ENCODE data around the gene DOCK10. TPM values are rescaled to one million over a fixed set of nuclear protein-coding genes. Genes with fewer than 3 reads are reported as not detected.
"Not testable (repeated sequence)": the region's sequence is repeated elsewhere in the genome, so short reads cannot be mapped to it uniquely, and the experiment has no call there.

DOCK10 gene
- 6.7 TPM for total RNA-seq

DNA sequence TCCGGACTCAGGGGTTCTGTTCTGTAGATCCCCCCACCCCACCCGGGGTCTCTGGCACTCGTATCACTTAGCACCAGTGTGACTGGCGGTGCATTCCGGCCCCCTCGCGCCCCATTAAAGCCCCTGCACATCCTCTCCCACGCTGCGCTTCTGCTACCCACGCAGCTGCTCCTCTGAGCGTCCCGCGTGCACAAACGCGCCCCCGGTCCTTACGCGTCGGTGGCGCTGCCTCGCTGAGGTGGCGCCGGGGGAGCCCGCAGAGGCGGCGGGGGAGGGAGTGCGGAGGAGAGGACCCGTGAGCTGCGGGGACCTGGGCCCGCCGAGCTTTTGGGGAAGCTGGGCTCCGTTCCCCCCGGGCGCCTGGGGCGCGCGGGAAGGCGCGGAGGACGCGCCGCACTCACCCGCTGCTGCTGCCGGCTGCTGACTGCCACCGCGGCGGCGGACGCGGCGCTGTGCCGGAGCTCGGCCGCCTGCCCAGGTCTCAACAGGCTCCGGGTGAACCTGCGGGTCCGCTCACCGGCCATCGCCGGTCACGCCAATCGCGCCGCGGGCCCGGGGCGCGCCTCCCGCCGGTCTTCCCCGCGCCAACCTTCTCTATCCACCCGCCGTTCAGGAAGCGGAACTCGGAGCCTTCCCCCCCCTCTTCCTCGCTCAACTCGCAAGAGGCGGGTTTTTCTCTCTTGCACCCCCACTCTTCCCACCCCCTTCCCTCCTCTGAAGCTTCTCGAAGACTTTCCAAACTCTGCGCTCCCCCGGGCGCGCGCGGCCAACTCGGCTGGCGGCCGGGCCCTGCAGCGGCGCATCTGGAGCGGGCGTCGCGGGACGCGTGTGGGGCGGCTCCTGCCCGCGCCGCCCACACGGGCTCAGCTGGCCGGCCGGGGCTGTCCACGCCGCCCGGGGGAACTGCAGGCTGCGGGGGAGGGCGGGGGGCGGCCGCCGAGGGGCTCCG lies at the start of gene DOCK10:
TSS of gene DOCK10 (minus strand) at position 618 of the 949 bp plus-strand sequence. CDS start at position 524, 94 bp downstream.
- ATAC-seq: peak; percentile 57

DNA sequence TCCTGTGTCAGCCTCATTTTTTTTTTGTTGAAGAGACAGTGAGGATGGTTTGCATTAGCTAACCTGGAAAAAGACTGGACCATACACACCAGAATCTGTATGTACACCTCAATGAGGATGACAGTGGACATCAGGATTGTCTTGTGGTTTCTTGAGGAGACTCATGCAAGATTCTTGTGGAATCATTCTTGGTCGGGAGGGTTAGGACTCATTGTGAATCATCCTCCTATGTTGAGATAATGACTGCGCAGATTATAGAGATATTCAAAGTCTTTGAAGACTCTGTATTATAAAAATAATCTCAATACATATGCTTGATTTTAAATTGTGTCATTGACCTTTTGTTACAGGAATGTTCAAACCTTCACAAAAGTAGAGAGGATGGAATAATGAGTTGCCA lies 49.1 kb upstream of the DOCK10 start:
- ATAC-seq: no peak

DNA sequence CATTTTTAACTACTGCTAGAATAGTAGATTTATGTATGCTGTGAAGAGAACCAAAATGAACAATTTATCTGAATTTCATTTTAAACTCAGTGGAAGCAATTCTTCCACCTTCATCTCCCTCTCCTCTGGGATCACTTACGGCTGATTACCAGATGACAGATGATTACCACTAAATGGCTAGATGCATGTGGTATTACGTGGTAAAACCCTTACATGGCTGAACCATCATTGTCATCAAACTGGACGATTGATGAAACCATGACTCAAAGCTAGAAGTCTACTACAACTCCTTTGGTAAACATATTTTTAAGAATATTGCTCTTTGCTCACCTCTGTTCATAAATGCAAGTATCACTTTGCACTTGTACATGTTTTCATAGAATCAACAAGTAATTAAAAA lies 48.5 kb upstream of the DOCK10 start:
- ATAC-seq: no peak

DNA sequence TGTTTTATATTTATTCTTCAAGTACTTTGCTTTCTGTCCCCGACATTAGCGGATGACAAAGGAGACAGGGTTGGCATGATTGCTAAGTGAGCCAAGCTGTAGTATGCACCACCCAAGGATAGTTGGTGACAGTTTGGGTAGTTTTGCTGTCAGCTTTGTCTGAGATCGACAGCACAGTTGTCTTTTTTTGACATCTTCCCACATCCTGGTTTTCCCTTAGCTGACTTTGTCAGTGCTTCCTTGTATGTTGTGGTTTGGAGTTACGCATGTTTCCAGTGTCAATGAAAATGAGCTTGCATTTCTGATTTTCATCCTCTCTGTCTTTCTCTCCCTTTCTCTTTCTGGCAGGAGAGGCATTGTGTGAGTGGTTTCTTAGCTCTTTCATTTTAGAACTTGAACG lies 44.6 kb upstream of the DOCK10 start:
- no peak for ATAC-seq

DNA sequence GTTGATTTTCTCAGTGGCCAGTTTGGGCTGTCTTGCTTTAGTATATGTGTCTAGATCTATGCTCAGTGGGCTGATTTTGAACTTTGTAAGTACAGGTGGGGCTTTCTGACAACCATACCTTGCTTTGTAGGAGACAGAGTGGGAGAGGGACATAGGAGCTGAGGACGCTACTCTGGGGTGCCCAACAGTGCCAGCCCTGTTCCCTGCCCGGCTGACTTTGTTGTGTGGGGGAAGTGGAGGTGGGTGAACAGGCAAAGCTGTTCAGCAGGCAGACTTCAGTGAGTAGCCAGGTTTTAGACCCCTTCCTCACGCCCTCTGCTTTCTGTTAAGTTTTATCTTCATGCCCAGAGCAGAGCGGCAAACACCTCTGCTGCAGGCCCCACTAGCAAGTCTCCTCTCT lies 44.2 kb upstream of the DOCK10 start:
- ATAC-seq: no peak

DNA sequence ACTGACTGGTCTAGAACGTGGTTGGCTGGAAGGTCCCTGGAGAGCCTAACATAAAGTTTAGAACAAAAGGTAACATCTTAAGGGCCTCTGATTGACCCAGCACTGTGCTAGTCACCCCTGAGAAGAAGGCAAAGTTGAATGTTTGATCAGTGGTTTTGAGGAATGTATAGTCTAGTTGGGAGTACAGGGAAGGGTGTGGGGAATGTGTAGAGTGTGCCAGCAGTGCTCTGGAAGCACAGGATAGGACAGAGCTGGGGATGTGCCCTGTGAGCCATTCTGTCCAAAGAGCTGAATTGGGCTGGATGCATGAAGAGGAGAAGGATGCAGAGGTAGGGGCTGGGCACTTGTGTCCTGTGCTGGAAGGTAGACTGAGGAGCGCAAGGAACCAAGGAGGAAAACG lies 41.0 kb upstream of the DOCK10 start:
- no peak for ATAC-seq

DNA sequence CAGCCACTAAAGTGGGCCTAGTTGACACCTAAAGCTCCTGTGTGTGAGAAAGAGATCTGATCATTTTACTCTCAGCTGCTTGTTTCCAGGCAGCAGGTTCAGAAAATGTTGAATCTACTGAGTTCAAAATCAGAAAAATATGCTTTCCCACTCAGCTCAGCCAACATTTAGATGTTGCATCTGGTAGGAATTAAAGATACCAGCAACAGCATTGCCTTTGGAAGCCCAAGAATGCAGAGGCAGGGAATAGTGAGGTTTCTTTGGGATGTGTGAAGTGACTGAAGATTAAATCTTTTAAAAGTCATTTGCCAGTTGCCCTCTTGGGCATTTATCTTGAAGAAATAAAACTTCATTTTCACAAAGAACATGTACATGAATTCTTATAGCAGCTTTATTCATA lies 33.9 kb upstream of the DOCK10 start:
- ATAC-seq: no peak

DNA sequence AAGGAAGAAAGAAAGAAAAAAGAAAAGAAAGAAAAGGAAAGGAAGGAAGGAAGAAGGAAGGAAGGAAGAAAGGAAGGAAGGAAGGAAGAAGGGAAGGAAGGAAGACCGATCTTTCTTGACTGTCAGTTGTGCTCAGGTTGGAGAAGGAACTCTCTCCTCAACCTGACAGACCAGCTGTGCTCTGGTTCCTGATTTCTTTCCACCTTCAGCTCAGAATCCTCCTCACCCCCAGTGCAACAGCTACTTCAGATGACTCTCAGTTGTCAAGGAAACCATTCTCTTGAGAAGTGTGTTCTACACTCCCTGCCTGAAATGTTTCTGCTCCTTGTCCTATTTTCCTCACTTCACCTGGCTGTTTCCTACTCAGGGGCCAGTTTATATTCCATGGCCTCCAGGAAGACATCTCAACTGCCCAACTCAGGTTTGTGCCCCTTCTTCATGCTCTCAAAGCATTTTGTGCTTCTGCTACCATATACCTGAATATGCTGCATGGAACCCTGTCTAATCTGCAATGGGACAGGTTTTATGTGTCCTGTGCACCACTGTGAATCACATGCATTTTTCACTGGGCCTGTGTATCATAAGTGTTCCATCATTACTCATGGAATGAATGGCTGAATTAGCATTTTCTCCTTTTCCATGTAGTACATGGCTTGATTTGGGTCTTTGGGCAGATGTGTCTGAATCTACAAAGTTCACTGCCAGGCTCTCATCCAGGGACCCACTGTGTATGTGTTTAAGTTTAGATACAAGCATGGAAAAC lies 32.8 kb upstream of the DOCK10 start:
- ATAC-seq: no peak

DNA sequence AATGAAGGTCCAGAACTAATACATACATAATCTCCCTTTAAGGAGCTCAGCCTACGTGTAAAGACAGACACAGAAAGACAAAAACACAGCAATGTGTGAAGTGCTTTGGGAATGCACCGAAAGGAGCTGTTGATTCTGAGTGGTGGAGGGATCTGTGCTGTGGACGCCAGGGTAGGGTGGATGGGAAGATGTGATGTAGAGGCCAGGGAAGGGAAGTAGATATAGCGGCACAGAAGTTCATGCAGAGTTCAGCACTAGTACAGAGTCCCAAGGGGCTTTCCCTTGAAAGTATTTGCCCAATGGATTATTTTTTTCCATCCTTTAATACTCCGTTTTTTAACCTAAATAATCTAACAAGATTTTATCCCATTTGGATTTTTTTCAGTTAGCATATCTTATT lies 32.1 kb upstream of the DOCK10 start:
- ATAC-seq: no peak

DNA sequence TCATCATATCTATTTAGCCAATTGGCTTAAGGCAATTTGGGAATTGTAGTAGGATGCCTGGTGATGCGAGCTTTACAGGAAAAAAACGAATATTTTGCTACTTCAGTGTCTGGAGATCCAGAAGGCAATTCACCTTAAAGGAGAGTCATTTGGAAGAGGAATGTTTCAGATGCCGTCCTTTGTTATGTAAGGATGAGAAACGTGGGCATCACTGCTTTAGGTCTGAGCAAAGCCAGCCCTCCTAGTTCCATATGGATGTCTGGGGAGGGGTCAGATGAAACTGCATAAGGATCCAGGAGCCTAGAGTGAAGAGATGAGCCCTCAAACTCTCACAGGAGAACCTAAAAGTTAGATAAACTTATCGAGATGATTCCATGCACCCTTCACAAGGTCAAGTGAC lies 30.9 kb upstream of the DOCK10 start:
- no peak for ATAC-seq

DNA sequence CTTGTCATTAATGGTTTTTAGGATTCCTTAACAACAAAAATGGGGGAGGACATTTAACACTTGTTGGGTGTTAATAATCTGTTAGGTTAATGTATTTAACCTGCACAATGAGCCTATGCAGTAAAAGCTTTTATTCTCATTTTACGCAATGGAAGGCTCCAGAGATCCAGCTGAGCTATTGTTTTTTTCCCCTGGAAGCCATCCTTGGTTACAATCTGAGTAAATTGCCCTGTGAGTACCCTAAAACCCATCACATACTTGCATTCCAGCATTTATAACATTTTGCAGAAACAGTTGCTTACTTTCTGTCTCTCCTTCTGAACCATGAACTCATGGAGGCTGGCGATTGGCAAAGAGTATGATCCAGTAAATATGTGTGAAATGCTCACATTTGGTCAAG lies 30.2 kb upstream of the DOCK10 start:
- no peak for ATAC-seq

DNA sequence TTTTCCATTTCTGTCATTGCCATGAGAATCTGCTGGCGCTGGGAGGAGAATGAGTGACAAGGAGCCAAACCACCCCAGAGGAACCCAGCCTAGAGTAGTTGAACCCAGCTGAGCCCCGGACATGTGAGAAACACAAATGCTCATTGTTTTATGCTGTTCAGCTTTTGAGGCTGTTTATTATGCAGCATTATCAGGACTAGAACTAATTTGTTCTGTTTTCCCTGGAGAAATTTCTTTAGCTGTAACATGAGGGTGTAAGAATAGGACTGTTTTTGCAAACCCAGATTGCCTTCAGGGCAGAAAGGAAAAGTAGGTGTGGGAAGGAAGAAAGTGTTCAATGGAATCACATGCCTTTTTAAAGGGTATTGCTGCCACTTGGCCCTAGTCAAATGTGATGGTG lies 28.5 kb upstream of the DOCK10 start:
- no peak for ATAC-seq

DNA sequence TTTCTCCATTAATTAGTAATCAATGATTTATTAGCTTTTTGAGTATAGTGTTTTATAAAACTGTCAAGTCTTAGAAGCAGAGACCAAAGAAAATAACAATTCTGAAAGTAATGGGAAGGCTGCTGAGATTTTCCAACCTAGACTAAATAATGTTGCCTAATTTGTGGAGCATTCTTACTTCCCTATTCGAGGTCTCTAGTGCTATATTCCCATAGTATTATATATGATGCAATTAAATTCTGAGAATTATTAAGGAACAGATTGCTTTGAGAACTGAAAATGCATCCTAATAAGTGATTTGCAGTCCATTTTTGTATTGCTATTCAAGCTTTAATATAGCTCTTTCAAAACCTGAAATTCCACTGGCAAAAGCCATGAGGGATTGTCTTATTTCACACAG lies 27.7 kb upstream of the DOCK10 start:
- no peak for ATAC-seq

DNA sequence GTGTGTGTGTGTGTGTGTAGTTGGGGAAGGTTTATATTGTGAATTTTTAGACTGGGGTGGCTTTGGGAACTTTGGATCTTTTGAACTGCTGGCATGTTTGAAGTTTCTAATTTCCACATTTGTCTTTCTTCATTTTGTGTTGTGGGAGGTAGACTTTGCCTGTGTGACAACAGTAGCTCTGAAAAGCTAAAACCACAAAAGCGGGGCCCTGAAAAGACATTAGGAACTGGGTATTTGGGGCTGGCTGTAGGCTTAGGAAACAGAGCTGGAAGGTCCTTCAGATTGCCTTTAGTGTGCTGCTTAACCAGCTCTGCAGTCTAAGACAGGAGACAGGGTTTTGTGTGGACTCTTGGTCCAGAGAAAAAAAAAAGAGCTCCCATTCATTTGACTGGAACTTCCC lies 27.2 kb upstream of the DOCK10 start:
- ATAC-seq: no peak

DNA sequence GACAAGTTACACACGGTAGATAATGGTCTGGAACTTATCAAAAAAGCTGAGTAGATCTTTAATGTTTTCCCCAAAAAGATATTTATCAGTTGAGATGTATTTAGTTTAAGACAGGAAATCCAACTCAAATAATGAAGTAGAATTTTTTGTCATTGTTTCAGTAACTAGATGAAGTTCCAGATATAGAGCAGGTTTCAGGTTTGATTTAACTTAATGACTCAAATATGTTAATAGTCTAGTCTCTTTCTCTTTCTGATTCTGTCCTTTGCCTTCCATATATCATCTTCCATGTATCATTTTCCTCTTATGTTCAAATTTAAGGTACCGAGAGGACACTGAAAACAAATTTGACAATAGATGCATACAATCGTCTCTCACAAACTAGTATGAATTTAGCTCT lies 23.6 kb upstream of the DOCK10 start:
- ATAC-seq: no peak

DNA sequence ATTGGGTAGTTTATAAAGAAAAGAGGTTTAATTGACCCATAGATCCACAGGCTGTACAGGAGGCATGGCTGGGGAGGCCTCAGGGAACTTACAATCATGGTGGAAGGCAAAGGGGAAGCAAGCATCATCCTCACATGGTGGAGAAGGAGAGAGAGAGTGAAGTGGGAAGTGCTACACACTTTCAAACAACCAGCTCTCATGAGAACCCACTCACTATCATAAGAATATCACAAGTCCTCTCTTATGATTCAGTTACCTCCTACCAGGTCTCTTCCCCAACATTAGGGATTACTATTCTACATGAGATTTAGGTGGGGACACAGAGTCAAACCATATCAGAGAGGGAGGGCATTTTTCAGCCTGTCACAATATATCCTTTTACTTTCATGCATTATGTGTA lies 22.7 kb upstream of the DOCK10 start:
- ATAC-seq: no peak

DNA sequence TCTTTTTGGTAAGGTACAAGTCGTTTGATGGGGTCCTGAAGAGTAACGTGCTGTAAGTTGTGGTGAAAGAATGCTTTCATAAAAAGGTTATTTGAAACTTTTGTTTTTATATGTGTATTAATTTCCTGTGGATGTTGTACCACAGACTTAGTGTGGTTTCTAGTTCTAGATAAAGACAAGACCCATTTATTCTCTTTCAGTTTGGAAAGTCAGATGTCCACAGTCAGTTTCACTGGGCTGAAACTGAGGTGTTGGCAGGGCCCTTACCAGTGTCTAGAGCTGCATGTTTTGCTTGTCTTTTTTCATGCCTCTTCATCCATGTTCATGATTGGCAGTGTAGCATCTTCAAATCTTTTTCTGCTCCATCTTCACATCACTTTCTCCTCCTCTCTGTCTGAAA lies 22.1 kb upstream of the DOCK10 start:
- ATAC-seq: no peak

DNA sequence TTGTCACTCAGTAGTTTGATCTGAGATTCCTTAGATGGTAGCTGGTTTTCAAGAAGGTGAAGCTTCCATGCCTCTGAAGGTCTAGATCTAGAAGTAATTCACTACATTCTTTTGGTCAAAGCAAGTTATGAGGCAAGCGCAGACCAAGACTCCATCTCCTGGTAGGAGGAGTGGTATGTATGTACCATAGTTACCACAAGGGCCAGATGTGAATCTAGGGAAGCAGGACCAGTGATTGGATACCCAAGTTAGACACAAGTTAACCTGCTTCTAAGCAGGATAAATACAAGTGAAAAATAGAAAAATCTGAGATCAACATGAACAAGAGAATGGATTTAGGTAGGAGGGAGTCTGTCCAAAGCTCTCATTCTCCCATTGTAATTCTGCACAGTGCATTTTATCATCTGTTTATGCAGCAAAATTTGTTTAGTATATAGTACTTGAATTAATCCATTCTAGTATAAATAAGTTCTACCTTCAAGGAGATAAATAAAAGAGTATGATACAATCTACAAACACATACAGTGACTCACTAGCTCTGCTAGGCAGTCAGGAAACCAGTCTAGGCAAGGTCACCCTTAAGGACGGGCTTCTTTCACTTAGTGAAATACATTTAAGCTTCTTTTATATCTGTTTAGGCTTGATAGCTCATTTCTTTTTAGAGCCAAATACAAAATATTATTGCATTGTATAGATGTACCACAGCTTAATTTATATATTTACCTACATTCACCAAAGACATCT lies 14.2 kb upstream of the DOCK10 start:
- ATAC-seq: peak; percentile 64

DNA sequence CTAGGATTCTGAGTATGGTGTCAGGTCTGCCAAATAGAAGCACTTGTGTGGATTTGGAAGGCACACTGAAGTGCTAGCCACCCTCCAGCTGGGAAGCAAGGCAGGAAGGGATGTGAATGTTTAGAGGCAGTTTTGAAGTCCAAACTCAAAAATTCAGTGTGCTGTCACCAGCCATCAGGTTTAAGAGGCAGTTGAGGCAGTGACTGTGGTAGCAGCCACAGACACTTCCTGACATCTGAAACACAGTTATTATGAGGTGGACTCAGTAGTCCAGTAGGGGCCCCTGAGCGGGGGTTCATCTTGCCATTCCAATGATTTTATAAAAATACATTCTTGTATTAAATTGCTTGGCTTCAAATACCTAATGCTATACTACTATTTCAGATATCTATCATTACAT lies 13.4 kb upstream of the DOCK10 start:
- no peak for ATAC-seq

DNA sequence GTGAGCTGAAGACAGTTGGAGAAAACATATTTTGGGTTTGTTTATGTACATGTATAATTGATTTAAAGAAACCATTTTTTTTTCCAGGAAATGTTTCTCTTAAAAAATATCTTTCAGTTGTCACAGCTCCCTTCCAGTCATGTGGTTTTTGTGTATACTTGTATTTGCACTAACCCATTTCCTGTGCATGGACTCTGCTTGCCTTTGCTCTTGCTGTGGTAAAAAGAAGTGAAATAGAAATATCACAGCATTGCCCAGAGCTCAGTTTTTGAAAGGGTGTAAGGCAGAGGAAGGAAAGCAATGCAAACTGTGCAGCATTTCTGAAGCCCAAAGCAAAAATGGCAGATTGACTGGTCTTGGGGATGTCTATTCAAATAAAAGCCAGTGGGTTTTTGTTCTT lies 10.4 kb upstream of the DOCK10 start:
- no peak for ATAC-seq

DNA sequence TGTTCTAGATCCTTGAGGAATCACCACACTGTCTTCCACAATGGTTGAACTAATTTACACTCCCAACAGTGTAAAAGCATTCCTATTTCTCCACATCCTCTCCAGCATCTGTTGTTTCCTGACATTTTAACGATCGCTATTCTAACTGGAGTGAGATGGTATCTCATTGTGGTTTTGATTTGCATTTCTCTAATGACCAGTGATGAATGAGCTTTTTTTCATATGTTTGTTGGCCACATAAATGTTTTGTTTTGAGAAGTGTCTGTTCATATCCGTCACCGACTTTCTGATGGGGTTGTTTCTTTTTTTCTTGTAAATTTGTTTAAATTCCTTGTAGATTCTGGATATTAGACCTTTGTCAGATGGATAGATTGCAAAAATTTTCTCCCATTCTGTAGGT lies 5.2 kb upstream of the DOCK10 start:
- not testable (repeated sequence) for ATAC-seq

DNA sequence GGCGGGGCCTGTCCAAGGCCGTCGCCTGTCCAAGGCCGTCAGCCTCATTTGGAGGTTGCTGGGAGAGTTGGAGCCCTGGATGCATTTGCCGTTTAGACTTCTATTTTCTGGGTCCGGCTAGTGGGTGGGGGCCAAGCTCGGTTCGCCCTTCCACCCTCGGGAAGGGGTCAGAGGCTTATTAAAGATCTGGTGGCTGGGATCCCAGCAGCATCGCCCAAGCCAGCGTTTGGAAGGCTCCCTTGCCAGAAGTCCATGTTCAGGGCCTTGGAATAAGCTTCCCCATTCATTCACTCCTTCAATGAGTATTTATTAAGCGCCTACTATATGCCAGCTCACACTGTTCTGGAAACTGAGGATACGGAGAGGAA lies 516 bp upstream of the DOCK10 start:
- ATAC-seq: no peak

DNA sequence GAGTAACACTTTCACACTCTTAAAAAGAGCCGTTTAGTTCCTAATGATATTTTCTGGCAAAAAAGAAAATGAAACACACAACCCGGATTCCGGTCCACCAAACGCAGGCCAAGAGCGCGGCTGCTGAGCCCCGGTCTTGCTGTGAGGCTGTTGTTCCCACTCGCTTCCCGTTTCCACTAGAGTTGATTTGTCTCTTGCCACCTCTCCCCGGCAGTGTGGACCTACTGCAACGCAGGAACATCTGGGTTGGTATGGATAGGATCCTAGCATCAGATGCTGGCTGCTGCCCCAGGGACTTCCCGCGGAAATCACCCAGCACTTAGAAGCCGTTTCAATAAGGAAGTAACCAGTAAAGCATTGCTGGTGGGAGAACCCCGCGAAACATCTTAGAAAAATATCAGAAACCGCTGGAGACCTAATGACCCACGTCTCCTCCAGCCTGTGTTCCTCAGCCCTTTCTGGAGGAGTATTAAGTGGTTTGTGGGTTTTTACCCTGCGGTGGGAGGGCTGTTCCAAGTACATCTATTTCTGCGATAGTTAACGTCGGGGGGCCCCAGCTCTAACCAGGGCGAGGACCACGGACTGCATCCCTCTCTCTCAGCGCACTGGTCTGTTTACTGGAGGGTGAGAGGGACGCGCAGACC lies 939 bp downstream of the DOCK10 start:
- peak; percentile 48 for ATAC-seq
